Keratinocyte (primary cell): ENCODE measurements around the gene TRIM65. TPM values are rescaled to one million over a fixed set of nuclear protein-coding genes. Genes with fewer than 3 reads are reported as not detected.
A peak's percentile ranks its signal among the peaks of the same experiment; 100 is the strongest.

Experiments used
- DNase-seq: peaks from one replicate; pipeline ENCODE4 v3.0.0-alpha.2; 2011; ENCODE audit warnings: low read depth, missing footprints, low spot score
- FAIRE-seq: peaks from 2 replicates; lab custom pipeline; 2011; peaks lifted over from hg19 to GRCh38; lab: Jason Lieb, UNC
- H2AFZ ChIP-seq: 2 replicates; pipeline ENCODE4 v1.6.0; 2012; ENCODE audit warnings: low read length, control low read depth, inconsistent platforms; ENCODE audit not compliant: control insufficient read depth
- H3K27ac ChIP-seq: 2 replicates; pipeline ENCODE4 v1.5.1; 2011; ENCODE audit warnings: low read length; ENCODE audit not compliant: control insufficient read depth, insufficient read depth
- H3K27me3 ChIP-seq: 3 replicates; pipeline ENCODE4 v1.6.0; 2011; ENCODE audit warnings: low read length; ENCODE audit not compliant: control insufficient read depth, insufficient read depth; ENCODE audit errors: extremely low read depth
- H3K36me3 ChIP-seq, 2 experiments: 2 replicates in 1 of 2; 3 replicates in 1 of 2; pipeline ENCODE4 v1.5.1; 2011; ENCODE audit warnings: low read length in 2 of 2, mild to moderate bottlenecking in 1 of 2; ENCODE audit not compliant: control insufficient read depth in 2 of 2, insufficient read depth in 2 of 2; ENCODE audit errors: extremely low read depth in 1 of 2
- H3K4me1 ChIP-seq: 3 replicates; pipeline ENCODE4 v1.5.1; 2011; ENCODE audit warnings: low read length; ENCODE audit not compliant: control insufficient read depth, insufficient read depth; ENCODE audit errors: extremely low read depth
- H3K4me2 ChIP-seq: 3 replicates; pipeline ENCODE4 v1.6.0; 2011; ENCODE audit warnings: low read depth, low read length; ENCODE audit not compliant: control insufficient read depth, insufficient read depth; ENCODE audit errors: extremely low read depth
- H3K4me3 ChIP-seq, 3 experiments: fragments of 200-600 bp in 1 of 3; sonication (generic) in 1 of 3; 2 replicates in 2 of 3; 3 replicates in 1 of 3; pipeline ENCODE4 v1.5.1; 2011 to 2016; ENCODE audit warnings: low read length in 3 of 3, mild to moderate bottlenecking in 3 of 3, control low read depth in 2 of 3, inconsistent platforms in 1 of 3, low read depth in 1 of 3, mixed read lengths in 1 of 3, mixed run types in 1 of 3, moderate library complexity in 1 of 3; ENCODE audit not compliant: control insufficient read depth in 2 of 3, insufficient read depth in 2 of 3; ENCODE audit errors: extremely low read depth in 1 of 3
- H3K79me2 ChIP-seq: 2 replicates; pipeline ENCODE4 v1.6.0; 2012; ENCODE audit warnings: low read length; ENCODE audit not compliant: control insufficient read depth, insufficient read depth
- H3K9ac ChIP-seq: 3 replicates; pipeline ENCODE4 v1.6.0; 2011; ENCODE audit warnings: low read length; ENCODE audit not compliant: control insufficient read depth, insufficient read depth; ENCODE audit errors: extremely low read depth
- H3K9me1 ChIP-seq: 3 replicates; pipeline ENCODE4 v1.6.0; 2011; ENCODE audit warnings: low read length; ENCODE audit not compliant: control insufficient read depth, insufficient read depth; ENCODE audit errors: extremely low read depth
- H3K9me3 ChIP-seq: 2 replicates; pipeline ENCODE4 v1.5.1; 2012; ENCODE audit warnings: low read depth, low read length; ENCODE audit not compliant: control insufficient read depth
- H4K20me1 ChIP-seq: 3 replicates; pipeline ENCODE4 v1.6.0; 2011; ENCODE audit warnings: low read length; ENCODE audit not compliant: control insufficient read depth, insufficient read depth; ENCODE audit errors: extremely low read depth
- CTCF ChIP-seq, 3 experiments: IDR thresholded peaks in 1 of 3; conservative IDR thresholded peaks in 1 of 3; optimal IDR thresholded peaks in 1 of 3; 2 replicates in 2 of 3; 3 replicates in 1 of 3; pipeline versions ENCODE3 to v1.5.1; 2011; ENCODE audit warnings: low read length in 3 of 3, mild to moderate bottlenecking in 3 of 3, moderate library complexity in 2 of 3, control low read depth in 1 of 3, inconsistent platforms in 1 of 3; ENCODE audit not compliant: insufficient read depth in 2 of 3; ENCODE audit errors: extremely low read depth in 1 of 3
- EZH2 ChIP-seq: IDR thresholded peaks from one replicate; pipeline ENCODE4 v1.6.1; 2012; ENCODE audit warnings: inconsistent platforms, mild to moderate bottlenecking, low read length, moderate library complexity
- dilution Hi-C: fragments of 300-500 bp; cut with MboI; formaldehyde crosslinking; loops from one replicate; pipeline ENCODE4 v1.7.0; 2020; ENCODE audit warnings: low sequenced_read_pairs; ENCODE audit not compliant: extremely low pct_ligation_motif_present
- polyA plus RNA-seq, 5 experiments: library from polyadenylated mRNA; depleted of rRNA in 3 of 5; stranded (reverse) in 3 of 5; stranded (forward) in 1 of 5; unstranded in 1 of 5; fragments of >200 nt; gene quantifications; 1 replicate in 1 of 5; 2 replicates in 3 of 5; 3 replicates in 1 of 5; pipeline versions ENCODE4 v1.2.1 to v1.2.3, GENCODE V29; 2011 to 2012; ENCODE audit warnings: missing spikeins in 2 of 5, low read depth in 1 of 5, low replicate concordance in 1 of 5

The TRIM65 gene
- polyA plus RNA-seq, 1 donor (not counting 4 experiments of a cell fraction or from before 2014, with no cell fraction given) = 7.8 TPM

GRCh38 chr17:75876190-75876937, 20.4 kb downstream of the TRIM65 start:
- DNase-seq (peak; percentile 79), FAIRE-seq (no peak)
- peak overlapping the region; percentile 83 for H3K9ac ChIP-seq
- H3K27ac ChIP-seq = peak overlapping the region; percentile 86
- no peaks in the 10 kb centered on the region for H3K79me2 ChIP-seq
- H3K36me3 ChIP-seq = no peaks in the 10 kb centered on the region
- dilution Hi-C loops = no loop called here
- no peaks in the 10 kb centered on the region for H3K9me1 ChIP-seq
- no peaks in the 10 kb centered on the region for H3K9me3 ChIP-seq
- peak overlapping the region; percentile 43 to 84 (median 57) for H3K4me3 ChIP-seq
- peak; percentile 23 to 37 (median 35) for TF ChIP-seq CTCF (optimal IDR thresholded peaks at IDR 0.05 in 1 of 3, IDR thresholded peaks at IDR 0.05 in 1 of 3, conservative IDR thresholded peaks at IDR 0.05 in 1 of 3; ENCODE audit: extremely low read depth in 1 of 3, insufficient read depth in 2 of 3, low read length in 3 of 3)
- no peak for TF ChIP-seq EZH2
- no peaks in the 10 kb centered on the region for H4K20me1 ChIP-seq
- no peaks in the 10 kb centered on the region for H3K27me3 ChIP-seq
- H3K4me1 ChIP-seq = peaks cover 41% of the 10 kb centered on the region
- peak overlapping the region; percentile 74 for H3K4me2 ChIP-seq
- H2AFZ ChIP-seq = peak overlapping the region; percentile 6

- H3K4me1 ChIP-seq = peaks cover 41% of the 10 kb centered on the region
- DNase-seq (no peak), FAIRE-seq (peak; percentile 44)
- H3K79me2 ChIP-seq = no peaks in the 10 kb centered on the region
- peak overlapping the region; percentile 6 for H2AFZ ChIP-seq
- no peaks in the 10 kb centered on the region for H4K20me1 ChIP-seq
- no peak for TF ChIP-seq EZH2
- TF ChIP-seq CTCF (optimal IDR thresholded peaks at IDR 0.05 in 1 of 3, IDR thresholded peaks at IDR 0.05 in 1 of 3, conservative IDR thresholded peaks at IDR 0.05 in 1 of 3; ENCODE audit: extremely low read depth in 1 of 3, insufficient read depth in 2 of 3, low read length in 3 of 3) = no peak
- dilution Hi-C loops = no loop called here
- no peaks in the 10 kb centered on the region for H3K36me3 ChIP-seq
- H3K4me3 ChIP-seq = peak overlapping the region in 1 of 3 experiments; percentile 24
- peak overlapping the region; percentile 86 for H3K27ac ChIP-seq
- peak overlapping the region; percentile 83 for H3K9ac ChIP-seq
- H3K4me2 ChIP-seq = peak overlapping the region; percentile 74
- no peaks in the 10 kb centered on the region for H3K9me3 ChIP-seq
- no peaks in the 10 kb centered on the region for H3K27me3 ChIP-seq
- no peaks in the 10 kb centered on the region for H3K9me1 ChIP-seq
These were observed 20.9 kb downstream of the TRIM65 start for GRCh38 chr17:75875940-75876189.
